ENCODE data around the gene P4HTM. TPM values are rescaled to one million over a fixed set of nuclear protein-coding genes. Genes with fewer than 3 reads are reported as not detected.

P4HTM gene
- total RNA-seq, 1 experiment from 2014 or later, result 49.1 TPM

DNA sequence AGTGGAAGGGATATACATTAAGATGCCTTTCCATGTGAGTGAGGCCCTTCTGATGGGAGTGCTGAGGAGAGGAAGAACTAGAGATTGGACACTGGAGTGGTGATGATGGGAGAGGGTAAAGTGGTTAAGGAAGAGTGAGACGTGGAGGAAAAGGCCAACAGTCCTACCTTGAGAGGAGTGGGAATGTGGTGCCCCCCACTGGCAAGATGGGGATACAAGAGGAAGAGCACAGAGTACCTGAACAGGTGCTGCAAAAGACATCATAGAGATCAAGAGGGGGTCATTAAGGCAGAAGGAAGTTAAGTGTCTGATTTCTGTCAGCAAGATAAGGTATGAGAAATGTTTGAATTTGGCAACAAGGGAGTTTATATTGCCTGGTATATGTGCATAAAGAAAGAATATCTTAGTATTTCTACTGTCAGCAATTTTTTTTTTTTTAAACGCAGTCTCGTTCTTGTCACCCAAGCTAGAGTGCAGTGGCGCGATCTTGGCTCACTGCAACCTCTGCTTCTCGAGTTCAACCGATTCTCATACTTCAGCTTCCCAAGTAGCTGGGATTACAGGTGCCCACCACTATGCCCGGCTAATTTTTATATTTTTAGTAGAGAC lies 37.4 kb upstream of the P4HTM start:
- H3F3A ChIP-seq (ENCODE audit: insufficient read depth, low read depth), result peaks cover 21% of the 10 kb centered on the region; the same call in 1 of the 2 replicates
- ChIA-PET POLR2A (ENCODE audit: unreplicated experiment) (no interaction called here), CTCF (interaction anchor here (0.6 kb wide), 3 partner anchors 24 to 678 kb away, joined by 3 to 8 read pairs (median 5); no protein-coding TSS in a partner anchor)

DNA sequence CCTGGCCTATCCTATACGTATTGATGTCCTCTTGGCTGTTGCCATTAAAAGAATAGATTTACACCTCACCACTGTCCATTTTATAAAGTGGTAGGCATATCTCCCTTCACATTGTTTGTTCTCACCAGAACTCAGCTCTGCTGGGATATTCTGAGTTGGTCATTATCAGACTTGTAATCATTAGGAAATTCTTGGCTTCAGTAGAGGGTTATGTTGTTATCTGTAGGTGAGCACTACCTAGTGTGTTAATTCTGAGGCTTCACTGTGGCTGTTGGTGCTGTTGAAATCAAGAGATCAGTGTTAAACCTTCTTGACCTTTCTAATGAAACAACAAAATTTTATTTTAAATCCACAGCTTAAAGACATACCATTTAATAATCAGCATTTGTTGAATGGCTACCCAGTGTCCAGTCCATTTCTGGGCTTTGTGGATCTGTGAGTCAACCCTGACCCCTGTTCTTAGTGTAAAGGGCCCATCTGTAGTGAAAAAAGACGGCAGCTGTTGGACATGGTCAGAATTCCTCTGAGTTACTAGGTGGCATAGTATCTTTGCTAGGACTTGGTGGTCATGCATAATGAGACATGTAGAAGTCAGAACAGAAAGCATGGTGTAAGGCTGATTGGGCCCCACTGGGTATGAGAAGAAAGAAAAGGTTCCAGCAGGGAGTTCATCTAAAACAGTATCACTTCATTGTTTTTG lies 32.9 kb upstream of the P4HTM start:
- intact Hi-C loops (cut with micrococcal nuclease; ENCODE audit: unreplicated experiment), result loop anchor here (10.0 kb wide), 1 partner anchor 212 kb away; no protein-coding TSS in a partner anchor
- no peak for TF ChIP-seq EZH2 (IDR thresholded peaks at IDR 0.05; ENCODE audit: low read depth)
- TF ChIP-seq CTCF (conservative IDR thresholded peaks at IDR 0.05), result no peak
- H3K79me2 ChIP-seq (ENCODE audit: low read depth), result 0 out of 2 replicates have a peak, but pooled peaks cover 13% of the 10 kb centered on the region

More for the DNA sequence above, 37.4 kb upstream of the P4HTM start:
- Histone ChIP-seq H3K27ac (no peak overlapping the region), H4K20me1 (ENCODE audit: insufficient read depth) (peaks cover 22% of the 10 kb centered on the region; the same call in 1 of the 2 replicates), H3K9me2 (ENCODE audit: insufficient read depth) (no peaks in the 10 kb centered on the region), H3K9me3 (ENCODE audit: insufficient read depth, low read depth) (no peaks in the 10 kb centered on the region), H3K4me2 (no peak overlapping the region), H3K79me2 (ENCODE audit: low read depth) (peaks cover 38% of the 10 kb centered on the region; the same call in 1 of the 2 replicates), H3K36me3 (ENCODE audit: low read depth) (0 out of 2 replicates have a peak, but pooled peaks cover 3% of the 10 kb centered on the region), H3K4me3 (no peak overlapping the region), H2AFZ (no peak overlapping the region), H3K27me3 (ENCODE audit: insufficient read depth, low read depth) (no peaks in the 10 kb centered on the region), H3K4me1 (replicated peaks; ENCODE audit: insufficient read depth) (no peaks in the 10 kb centered on the region)
- TF ChIP-seq CTCF (conservative IDR thresholded peaks at IDR 0.05), result peak; percentile 39; the same call in 1 of the 2 replicates
- TF ChIP-seq EZH2 (IDR thresholded peaks at IDR 0.05; ENCODE audit: low read depth), result no peak
- no TSS peak for BruUV-seq (replicated peaks)
- intact Hi-C loops (cut with micrococcal nuclease; ENCODE audit: unreplicated experiment), result loop anchor here (10.0 kb wide), 1 partner anchor 208 kb away; no protein-coding TSS in a partner anchor
- peak in 1 of 2 experiments; percentile 32 for DNase-seq

GRCh38 chr3:48960841-48961413 lies 29.1 kb upstream of the P4HTM start:
- no peaks in the 10 kb centered on the region for H3K9me2 ChIP-seq (ENCODE audit: insufficient read depth)
- no peak overlapping the region for H3K27ac ChIP-seq
- H3K36me3 ChIP-seq (ENCODE audit: low read depth), result no peaks in the 10 kb centered on the region; the same call in 1 of the 2 replicates
- no peaks in the 10 kb centered on the region for H3K27me3 ChIP-seq (ENCODE audit: insufficient read depth, low read depth)
- H3K4me1 ChIP-seq (replicated peaks; ENCODE audit: insufficient read depth), result no peaks in the 10 kb centered on the region
- POLR2A ChIA-PET (ENCODE audit: unreplicated experiment), result interaction anchor here (0.5 kb wide), 1 partner anchor 20 kb away, joined by 4 read pairs; no protein-coding TSS in a partner anchor
- no peak for DNase-seq
- H3F3A ChIP-seq (ENCODE audit: insufficient read depth, low read depth), result no peaks in the 10 kb centered on the region; the same call in 1 of the 2 replicates
- CTCF ChIA-PET, result no interaction called here
- H3K79me2 ChIP-seq (ENCODE audit: low read depth), result no peaks in the 10 kb centered on the region
- intact Hi-C loops (cut with micrococcal nuclease; ENCODE audit: unreplicated experiment), result no loop called here
- peaks cover 21% of the 10 kb centered on the region for H4K20me1 ChIP-seq (ENCODE audit: insufficient read depth)
- no peaks in the 10 kb centered on the region for H3K9me3 ChIP-seq (ENCODE audit: insufficient read depth, low read depth)
- H2AFZ ChIP-seq, result no peak overlapping the region
- no peak for TF ChIP-seq EZH2 (IDR thresholded peaks at IDR 0.05; ENCODE audit: low read depth)
- no peak for TF ChIP-seq CTCF (conservative IDR thresholded peaks at IDR 0.05)
- H3K4me2 ChIP-seq, result no peak overlapping the region
- H3K4me3 ChIP-seq, result no peak overlapping the region
- no TSS peak for BruUV-seq (replicated peaks)

More for the DNA sequence above, 32.9 kb upstream of the P4HTM start:
- BruUV-seq (replicated peaks), result no TSS peak
- Histone ChIP-seq H3K4me3 (no peak overlapping the region), H3K4me2 (no peak overlapping the region), H3K9me3 (ENCODE audit: insufficient read depth, low read depth) (no peaks in the 10 kb centered on the region), H3K9me2 (ENCODE audit: insufficient read depth) (no peaks in the 10 kb centered on the region), H3K36me3 (ENCODE audit: low read depth) (no peaks in the 10 kb centered on the region; the same call in 1 of the 2 replicates), H4K20me1 (ENCODE audit: insufficient read depth) (peaks cover 16% of the 10 kb centered on the region), H2AFZ (no peak overlapping the region), H3F3A (ENCODE audit: insufficient read depth, low read depth) (peaks cover 3% of the 10 kb centered on the region; the same call in 1 of the 2 replicates), H3K27me3 (ENCODE audit: insufficient read depth, low read depth) (no peaks in the 10 kb centered on the region), H3K27ac (no peak overlapping the region), H3K4me1 (replicated peaks; ENCODE audit: insufficient read depth) (no peaks in the 10 kb centered on the region)
- ChIA-PET CTCF (no interaction called here), POLR2A (ENCODE audit: unreplicated experiment) (interaction anchor here (0.6 kb wide), 2 partner anchors 108 to 131 kb away, joined by 3 to 8 read pairs; no protein-coding TSS in a partner anchor)
- DNase-seq, result no peak
